ENCODE results near the gene UNC80.

DNA sequence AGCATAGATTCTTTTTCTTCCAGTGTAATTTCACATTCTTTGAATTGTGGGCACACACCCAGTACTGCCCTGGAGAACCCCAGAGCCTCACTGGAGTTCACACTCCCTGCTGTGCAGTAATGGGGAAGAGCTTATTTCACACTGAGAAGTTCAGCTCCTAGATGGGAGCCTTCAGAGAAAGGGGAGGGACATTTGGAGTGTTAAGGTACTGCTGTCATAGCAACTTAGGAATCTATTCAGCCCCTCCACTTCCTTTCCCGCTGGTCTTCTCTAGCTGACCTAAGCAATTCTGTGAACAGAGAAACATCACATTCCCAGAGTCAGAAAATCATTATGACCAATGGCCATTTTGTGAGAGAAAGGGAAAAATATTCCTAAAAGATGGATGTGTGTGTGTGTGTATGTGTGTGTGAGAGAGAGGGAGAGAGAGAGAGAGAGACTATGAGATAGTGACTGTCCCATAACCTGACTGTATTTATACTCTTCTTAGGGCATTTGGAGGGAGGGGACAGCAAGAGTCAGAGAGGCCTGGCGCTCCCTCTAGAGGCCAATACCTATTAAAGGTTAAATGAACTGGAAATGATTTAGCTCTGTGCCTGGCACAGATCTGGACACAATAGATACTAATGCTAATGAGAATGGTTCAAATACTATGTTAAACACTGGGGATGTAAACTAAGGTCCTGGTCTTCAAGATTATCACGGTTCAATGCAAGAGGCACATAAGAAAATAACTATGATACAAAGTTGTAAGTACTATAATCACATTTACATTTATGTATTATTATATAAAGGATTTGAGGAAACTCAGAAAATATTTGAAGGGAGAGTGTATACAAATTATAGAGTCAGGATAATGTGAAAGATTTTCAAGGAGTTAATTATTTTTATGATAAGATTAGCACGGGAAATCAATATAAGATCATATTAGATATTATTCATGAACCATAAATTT lies 189.3 kb downstream of the UNC80 start:
- TF ChIP-seq, protein P1, sequence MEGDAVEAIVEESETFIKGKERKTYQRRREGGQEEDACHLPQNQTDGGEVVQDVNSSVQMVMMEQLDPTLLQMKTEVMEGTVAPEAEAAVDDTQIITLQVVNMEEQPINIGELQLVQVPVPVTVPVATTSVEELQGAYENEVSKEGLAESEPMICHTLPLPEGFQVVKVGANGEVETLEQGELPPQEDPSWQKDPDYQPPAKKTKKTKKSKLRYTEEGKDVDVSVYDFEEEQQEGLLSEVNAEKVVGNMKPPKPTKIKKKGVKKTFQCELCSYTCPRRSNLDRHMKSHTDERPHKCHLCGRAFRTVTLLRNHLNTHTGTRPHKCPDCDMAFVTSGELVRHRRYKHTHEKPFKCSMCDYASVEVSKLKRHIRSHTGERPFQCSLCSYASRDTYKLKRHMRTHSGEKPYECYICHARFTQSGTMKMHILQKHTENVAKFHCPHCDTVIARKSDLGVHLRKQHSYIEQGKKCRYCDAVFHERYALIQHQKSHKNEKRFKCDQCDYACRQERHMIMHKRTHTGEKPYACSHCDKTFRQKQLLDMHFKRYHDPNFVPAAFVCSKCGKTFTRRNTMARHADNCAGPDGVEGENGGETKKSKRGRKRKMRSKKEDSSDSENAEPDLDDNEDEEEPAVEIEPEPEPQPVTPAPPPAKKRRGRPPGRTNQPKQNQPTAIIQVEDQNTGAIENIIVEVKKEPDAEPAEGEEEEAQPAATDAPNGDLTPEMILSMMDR (conservative IDR thresholded peaks at IDR 0.05; ENCODE audit: low read depth, low read length): peak; percentile 80
- TF ChIP-seq EZH2 (IDR thresholded peaks at IDR 0.05; ENCODE audit: borderline replicate concordance, low read depth, low read length, poor library complexity, severe bottlenecking): no peak
